ENCODE results near the gene TIMM9. TPM values are rescaled to one million over a fixed set of nuclear protein-coding genes. Genes with fewer than 3 reads are reported as not detected.

The TIMM9 gene, protein sequence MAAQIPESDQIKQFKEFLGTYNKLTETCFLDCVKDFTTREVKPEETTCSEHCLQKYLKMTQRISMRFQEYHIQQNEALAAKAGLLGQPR
- 10 to 100 TPM; 10.3 to 44.4 (median 18.2) TPM for total RNA-seq
- long read RNA-seq, partial matches to known transcripts = 4 of 6 reads
- long read RNA-seq, other reads (novel, unspliced or antisense) = 1 of 6 reads

DNA sequence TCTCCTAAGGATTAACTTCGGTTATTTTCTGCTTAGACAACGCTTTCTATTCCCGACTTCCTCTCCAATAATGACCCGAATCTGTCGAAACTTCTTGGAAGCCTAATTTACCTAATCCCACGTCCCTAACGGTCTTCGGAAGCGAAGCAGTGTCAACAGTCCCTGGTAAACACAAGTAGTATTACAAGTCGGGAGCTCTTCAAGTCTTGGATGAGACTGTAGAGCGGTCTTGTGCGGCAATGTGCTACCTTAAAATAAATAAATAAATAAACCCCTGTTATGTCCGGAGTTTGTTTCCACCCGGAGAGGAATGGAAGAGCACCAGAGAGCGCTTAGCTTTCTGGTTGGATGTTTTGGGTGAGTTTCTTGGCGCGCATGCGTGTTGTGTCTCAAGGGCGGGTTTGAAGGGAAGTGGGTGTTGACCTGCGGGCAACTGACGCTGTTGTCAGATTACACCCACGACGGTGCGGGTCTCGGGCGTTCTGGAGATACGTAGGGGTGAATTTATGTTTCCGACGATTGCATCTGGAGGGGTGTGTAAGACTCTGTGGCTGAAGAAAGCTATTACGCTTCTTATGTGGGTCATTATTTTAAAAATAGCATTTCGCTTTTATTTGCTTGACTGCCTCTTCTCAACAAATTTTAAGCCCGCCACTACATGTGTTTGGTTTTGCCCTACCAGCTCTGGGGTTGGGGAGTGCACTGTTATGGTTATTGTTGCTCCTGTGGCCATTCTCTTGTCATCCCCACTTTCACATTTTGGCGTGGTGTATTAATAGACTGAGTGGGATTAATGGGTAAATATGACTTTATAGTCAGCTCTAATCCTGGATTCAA lies at the start of gene TIMM9, which contains the start of gene KIAA0586:
Gene TIMM9, minus strand, starts transcription at position 251 of the 837 bp plus-strand sequence. CDS start 15,586 bp downstream, outside the sequence.
Gene KIAA0586, plus strand, starts transcription at position 439 of the 837 bp plus-strand sequence. CDS start 546 bp downstream, outside the sequence.
- peak within 1 kb of the TSS; percentile 67 to 88 (median 73) for H3K4me3 ChIP-seq
- DNase-seq = peak; percentile 96 to 97 (median 96)
- ATAC-seq = peak; percentile 96 to 98 (median 97)
- peaks cover 0 to 12% (median 2%) of the 10 kb centered on the region in 4 donors for H3K36me3 ChIP-seq
- H3K9me3 ChIP-seq = no peaks in the 10 kb centered on the region
- no peaks in the 10 kb centered on the region for H3K27me3 ChIP-seq
- intact Hi-C loops (cut with DNase I) = no loop called here
- peak within 1 kb of the TSS; percentile 87 to 98 (median 96) for H3K27ac ChIP-seq
- TF ChIP-seq CTCF (IDR thresholded peaks at IDR 0.05) (no peak), POLR2A (IDR thresholded peaks at IDR 0.05) (peak; percentile 87)
- under 1% methylated on average over 31 of the region's 33 CpGs for WGBS (ENCODE audit: insufficient coverage, low coverage, low lambda C conversion rate, missing lambda C conversion rate)
- peaks cover 0 to 26% (median 7%) of the 10 kb centered on the region in 4 donors for H3K4me1 ChIP-seq

- no peak overlapping the region for H3K4me3 ChIP-seq
- WGBS (ENCODE audit: insufficient coverage, low coverage, low lambda C conversion rate, missing lambda C conversion rate) = 100% methylated on average over 1 of the region's 1 CpG
- H3K4me1 ChIP-seq = no peaks in the 10 kb centered on the region
- H3K9me3 ChIP-seq = no peaks in the 10 kb centered on the region
- H3K27ac ChIP-seq = no peak overlapping the region
- no peaks in the 10 kb centered on the region for H3K27me3 ChIP-seq
- no peak for TF ChIP-seq POLR2A (IDR thresholded peaks at IDR 0.05)
- TF ChIP-seq CTCF (IDR thresholded peaks at IDR 0.05) = no peak
- intact Hi-C loops (cut with DNase I) = no loop called here
- no peak for ATAC-seq
- DNase-seq = no peak
- peaks cover 0 to 5% (median 1%) of the 10 kb centered on the region in 4 donors for H3K36me3 ChIP-seq
Observed at GRCh38 chr14:58476320-58476719, 49.0 kb upstream of the TIMM9 start.

DNA sequence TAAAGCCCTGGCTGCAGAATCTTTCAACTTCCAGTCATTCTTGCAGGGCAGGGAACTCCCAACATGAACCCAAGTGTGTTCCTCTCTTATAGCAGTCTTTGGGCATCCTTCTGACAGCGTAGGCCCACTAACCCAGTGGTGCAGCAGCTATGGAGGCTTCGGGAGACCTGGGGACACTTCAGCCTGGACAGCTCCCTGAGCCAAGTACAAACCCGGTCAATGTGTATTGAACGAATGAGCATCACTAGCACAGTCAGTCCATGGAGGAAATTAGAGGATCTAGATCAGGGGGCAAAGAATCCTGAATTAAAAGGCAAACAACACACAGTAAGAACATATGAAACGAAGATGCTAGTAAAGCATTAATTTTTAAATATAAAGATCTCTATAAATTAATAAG lies 42.0 kb upstream of the TIMM9 start:
- TF ChIP-seq POLR2A (IDR thresholded peaks at IDR 0.05) (no peak), CTCF (IDR thresholded peaks at IDR 0.05) (no peak)

DNA sequence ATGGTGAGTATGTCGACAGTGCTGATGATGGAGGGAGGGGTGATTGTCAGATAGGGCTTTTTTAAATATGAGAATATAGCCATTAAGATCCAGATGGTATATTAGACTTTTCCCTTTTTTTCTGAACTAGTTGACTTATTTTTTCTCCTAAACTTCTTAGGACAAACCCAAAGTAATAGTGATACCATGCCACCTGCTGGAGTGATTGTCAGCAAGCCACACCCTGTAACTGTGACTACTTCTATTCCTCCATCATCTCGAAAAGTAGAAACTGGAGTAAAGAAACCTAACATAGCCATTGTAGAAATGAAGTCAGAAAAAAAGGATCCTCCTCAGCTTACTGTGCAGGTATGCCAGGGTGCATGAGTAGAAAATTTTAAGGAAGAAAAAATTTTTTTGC lies 40.2 kb upstream of the TIMM9 start:
- Histone ChIP-seq H3K4me3 (no peak overlapping the region), H3K27me3 (no peaks in the 10 kb centered on the region), H3K27ac (no peak overlapping the region), H3K9me3 (no peaks in the 10 kb centered on the region), H3K4me1 (no peaks in the 10 kb centered on the region), H3K36me3 (peaks cover 0 to 16% (median 0%) of the 10 kb centered on the region in 4 donors)
- 96% methylated on average over 2 of the region's 2 CpGs for WGBS (ENCODE audit: insufficient coverage, low coverage, low lambda C conversion rate, missing lambda C conversion rate)
- TF ChIP-seq CTCF (IDR thresholded peaks at IDR 0.05) (no peak), POLR2A (IDR thresholded peaks at IDR 0.05) (no peak)
- intact Hi-C loops (cut with DNase I) = no loop called here
- no peak for DNase-seq
- no peak for ATAC-seq

More for the DNA sequence above, 42.0 kb upstream of the TIMM9 start:
- Histone ChIP-seq H3K27me3 (no peaks in the 10 kb centered on the region), H3K4me3 (no peak overlapping the region), H3K27ac (no peak overlapping the region), H3K36me3 (peaks cover 0 to 16% (median 0%) of the 10 kb centered on the region in 4 donors), H3K4me1 (no peaks in the 10 kb centered on the region), H3K9me3 (no peaks in the 10 kb centered on the region)
- no peak for ATAC-seq
- intact Hi-C loops (cut with DNase I) = no loop called here
- WGBS (ENCODE audit: insufficient coverage, low coverage, low lambda C conversion rate, missing lambda C conversion rate) = 86% methylated on average over 4 of the region's 5 CpGs
- DNase-seq = no peak

Measured in right lobe of liver (tissue), 6 donors.